ENCODE measurements around the gene ALPK1. TPM values are rescaled to one million over a fixed set of nuclear protein-coding genes. Genes with fewer than 3 reads are reported as not detected.
"Not testable (repeated sequence)": the region's sequence is repeated elsewhere in the genome, so short reads cannot be mapped to it uniquely, and the experiment has no call there.

The ALPK1 gene
- total RNA-seq, 1 donor from 2014 or later, result 1.4 TPM

DNA sequence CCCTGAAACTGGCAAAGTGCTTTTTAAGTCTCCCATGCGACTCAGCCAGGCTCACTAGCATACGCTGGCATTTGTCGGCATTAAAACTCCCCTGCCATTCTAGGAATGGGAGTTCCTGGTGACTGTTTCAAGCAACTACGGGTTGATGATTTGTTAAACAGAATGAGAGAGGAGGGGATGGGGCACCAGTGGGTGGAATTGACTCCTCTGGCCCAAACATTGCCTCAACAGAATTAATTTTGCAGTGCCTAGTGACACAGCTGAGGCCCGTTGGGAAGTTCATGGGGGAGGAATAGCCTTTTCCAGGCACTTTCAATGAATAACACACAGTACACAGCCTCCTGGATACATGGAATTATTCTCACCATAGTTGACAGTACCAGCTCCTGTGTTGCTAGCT lies 188.8 kb downstream of the ALPK1 start:
- H4K20me1 ChIP-seq (ENCODE audit: insufficient read depth, low read length), result no peaks in the 10 kb centered on the region
- no peak for TF ChIP-seq EZH2 (IDR thresholded peaks at IDR 0.05; ENCODE audit: insufficient read depth, low read length)
- TF ChIP-seq, protein P1, sequence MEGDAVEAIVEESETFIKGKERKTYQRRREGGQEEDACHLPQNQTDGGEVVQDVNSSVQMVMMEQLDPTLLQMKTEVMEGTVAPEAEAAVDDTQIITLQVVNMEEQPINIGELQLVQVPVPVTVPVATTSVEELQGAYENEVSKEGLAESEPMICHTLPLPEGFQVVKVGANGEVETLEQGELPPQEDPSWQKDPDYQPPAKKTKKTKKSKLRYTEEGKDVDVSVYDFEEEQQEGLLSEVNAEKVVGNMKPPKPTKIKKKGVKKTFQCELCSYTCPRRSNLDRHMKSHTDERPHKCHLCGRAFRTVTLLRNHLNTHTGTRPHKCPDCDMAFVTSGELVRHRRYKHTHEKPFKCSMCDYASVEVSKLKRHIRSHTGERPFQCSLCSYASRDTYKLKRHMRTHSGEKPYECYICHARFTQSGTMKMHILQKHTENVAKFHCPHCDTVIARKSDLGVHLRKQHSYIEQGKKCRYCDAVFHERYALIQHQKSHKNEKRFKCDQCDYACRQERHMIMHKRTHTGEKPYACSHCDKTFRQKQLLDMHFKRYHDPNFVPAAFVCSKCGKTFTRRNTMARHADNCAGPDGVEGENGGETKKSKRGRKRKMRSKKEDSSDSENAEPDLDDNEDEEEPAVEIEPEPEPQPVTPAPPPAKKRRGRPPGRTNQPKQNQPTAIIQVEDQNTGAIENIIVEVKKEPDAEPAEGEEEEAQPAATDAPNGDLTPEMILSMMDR (IDR thresholded peaks at IDR 0.05; ENCODE audit: insufficient read depth, low read depth, low read length), result no peak
- no peak overlapping the region for H2AFZ ChIP-seq (ENCODE audit: low read depth, low read length)
- Mint-ChIP-seq H3K9me3 (ENCODE audit: unreplicated experiment) (peaks cover 11% of the 10 kb centered on the region), H3K27me3 (ENCODE audit: low read depth, unreplicated experiment) (peaks cover 2% of the 10 kb centered on the region), H3K4me3 (ENCODE audit: unreplicated experiment) (no peak overlapping the region), H3K36me3 (ENCODE audit: low read depth, unreplicated experiment) (no peaks in the 10 kb centered on the region), H3K27ac (ENCODE audit: unreplicated experiment) (no peak overlapping the region), H3K4me1 (ENCODE audit: low read depth, unreplicated experiment) (no peaks in the 10 kb centered on the region)
- no peaks in the 10 kb centered on the region for H3K36me3 ChIP-seq (ENCODE audit: insufficient read depth, low read length)
- H3K9ac ChIP-seq (ENCODE audit: low read length), result no peak overlapping the region
- peaks cover 3% of the 10 kb centered on the region for H3K27me3 ChIP-seq (ENCODE audit: insufficient read depth, low read length)
- peaks cover 4% of the 10 kb centered on the region for H3K9me3 ChIP-seq (ENCODE audit: insufficient read depth, low read depth, low read length)
- DNase-seq (ENCODE audit: low read depth), result no peak
- no peaks in the 10 kb centered on the region for H3K79me2 ChIP-seq (ENCODE audit: insufficient read depth, low read length)
- no peak overlapping the region for H3K4me2 ChIP-seq (ENCODE audit: low read length)
- FAIRE-seq, result no peak
- no peak overlapping the region for H3K27ac ChIP-seq (ENCODE audit: low read depth, low read length)
- H3K4me3 ChIP-seq (ENCODE audit: insufficient read depth, low read depth, low read length), result no peak overlapping the region
- H3K4me1 ChIP-seq (ENCODE audit: insufficient read depth, low read length), result no peaks in the 10 kb centered on the region

DNA sequence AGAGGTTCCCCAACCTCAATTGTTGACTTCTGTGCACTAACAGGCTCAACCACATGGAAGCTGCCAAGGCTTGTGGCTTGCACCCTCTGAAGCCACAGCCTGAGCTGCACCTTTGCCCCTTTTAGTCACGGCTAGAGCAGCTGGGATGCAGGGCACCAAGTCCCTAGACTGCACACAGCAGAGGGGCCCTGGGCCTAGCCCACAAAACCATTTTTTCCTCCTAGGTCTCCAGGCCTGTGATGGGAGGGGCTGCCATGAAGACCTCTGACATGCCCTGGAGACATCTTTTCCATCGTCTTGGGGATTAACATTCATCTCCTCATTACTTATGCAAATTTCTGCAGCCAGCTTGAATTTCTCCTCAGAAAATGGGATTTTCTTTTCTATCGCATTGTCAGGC lies 193.6 kb downstream of the ALPK1 start:
- not testable (repeated sequence) for H3K79me2 ChIP-seq (ENCODE audit: insufficient read depth, low read length); H3K27me3 Mint-ChIP-seq (ENCODE audit: low read depth, unreplicated experiment); H3K27ac ChIP-seq (ENCODE audit: low read depth, low read length); H3K9me3 ChIP-seq (ENCODE audit: insufficient read depth, low read depth, low read length); H3K4me3 ChIP-seq (ENCODE audit: insufficient read depth, low read depth, low read length); H3K27ac Mint-ChIP-seq (ENCODE audit: unreplicated experiment); H3K4me1 ChIP-seq (ENCODE audit: insufficient read depth, low read length); H3K4me1 Mint-ChIP-seq (ENCODE audit: low read depth, unreplicated experiment); H3K36me3 Mint-ChIP-seq (ENCODE audit: low read depth, unreplicated experiment); H2AFZ ChIP-seq (ENCODE audit: low read depth, low read length); H3K4me3 Mint-ChIP-seq (ENCODE audit: unreplicated experiment); H3K36me3 ChIP-seq (ENCODE audit: insufficient read depth, low read length); H4K20me1 ChIP-seq (ENCODE audit: insufficient read depth, low read length); H3K27me3 ChIP-seq (ENCODE audit: insufficient read depth, low read length); H3K9ac ChIP-seq (ENCODE audit: low read length); H3K4me2 ChIP-seq (ENCODE audit: low read length); DNase-seq (ENCODE audit: low read depth); FAIRE-seq
- peaks cover 24% of the 10 kb centered on the region for H3K9me3 Mint-ChIP-seq (ENCODE audit: unreplicated experiment)

Other genes with a start within 250 kb of the ALPK1 start
- 1.5 and 1.7 TPM in 2 replicates for gene FAM241A, start 151.9 kb upstream of the ALPK1 start, total RNA-seq
- gene AP1AR, start 65.6 kb upstream of the ALPK1 start, total RNA-seq, result 18.9 and 20.0 TPM in 2 replicates
- 1.4 and 3.2 TPM in 2 replicates for gene TIFA, start 11.5 kb upstream of the ALPK1 start, total RNA-seq
- not detected in 2 replicates for gene NEUROG2, start 218.8 kb downstream of the ALPK1 start, total RNA-seq